Measurements from ENCODE around the gene IMPDH2.

DNA sequence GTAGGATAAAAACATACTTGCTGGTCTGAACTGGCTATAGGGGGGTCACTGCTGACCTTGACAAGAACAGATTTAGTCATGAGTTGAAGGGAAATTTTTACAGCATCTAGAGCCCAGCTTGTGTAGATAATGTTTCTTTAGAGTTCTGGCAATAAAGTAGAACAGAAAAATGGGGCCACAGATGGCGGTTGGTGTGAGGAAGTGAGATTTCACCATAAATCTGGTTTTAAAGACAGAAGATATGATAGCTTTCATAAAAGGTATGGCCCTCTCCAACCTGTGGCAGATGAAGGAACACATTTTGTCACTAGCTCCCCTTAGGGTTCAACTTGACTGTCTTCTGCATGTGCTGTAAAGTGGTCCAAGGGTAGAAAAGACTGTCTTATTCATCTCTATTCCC, 24.3 kb upstream of the IMPDH2 start:
- TF ChIP-seq, protein P1, sequence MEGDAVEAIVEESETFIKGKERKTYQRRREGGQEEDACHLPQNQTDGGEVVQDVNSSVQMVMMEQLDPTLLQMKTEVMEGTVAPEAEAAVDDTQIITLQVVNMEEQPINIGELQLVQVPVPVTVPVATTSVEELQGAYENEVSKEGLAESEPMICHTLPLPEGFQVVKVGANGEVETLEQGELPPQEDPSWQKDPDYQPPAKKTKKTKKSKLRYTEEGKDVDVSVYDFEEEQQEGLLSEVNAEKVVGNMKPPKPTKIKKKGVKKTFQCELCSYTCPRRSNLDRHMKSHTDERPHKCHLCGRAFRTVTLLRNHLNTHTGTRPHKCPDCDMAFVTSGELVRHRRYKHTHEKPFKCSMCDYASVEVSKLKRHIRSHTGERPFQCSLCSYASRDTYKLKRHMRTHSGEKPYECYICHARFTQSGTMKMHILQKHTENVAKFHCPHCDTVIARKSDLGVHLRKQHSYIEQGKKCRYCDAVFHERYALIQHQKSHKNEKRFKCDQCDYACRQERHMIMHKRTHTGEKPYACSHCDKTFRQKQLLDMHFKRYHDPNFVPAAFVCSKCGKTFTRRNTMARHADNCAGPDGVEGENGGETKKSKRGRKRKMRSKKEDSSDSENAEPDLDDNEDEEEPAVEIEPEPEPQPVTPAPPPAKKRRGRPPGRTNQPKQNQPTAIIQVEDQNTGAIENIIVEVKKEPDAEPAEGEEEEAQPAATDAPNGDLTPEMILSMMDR (conservative IDR thresholded peaks at IDR 0.05; ENCODE audit: low read depth in 2 of 2) = no peak
- TF ChIP-seq POLR2AphosphoS5 (IDR thresholded peaks at IDR 0.05; ENCODE audit: low read depth) (no peak), EZH2 (IDR thresholded peaks at IDR 0.05; ENCODE audit: low read depth, unreplicated experiment) (no peak), EZH2phosphoT487 (IDR thresholded peaks at IDR 0.05; ENCODE audit: unreplicated experiment) (no peak)
- TF ChIP-seq, protein P2, sequence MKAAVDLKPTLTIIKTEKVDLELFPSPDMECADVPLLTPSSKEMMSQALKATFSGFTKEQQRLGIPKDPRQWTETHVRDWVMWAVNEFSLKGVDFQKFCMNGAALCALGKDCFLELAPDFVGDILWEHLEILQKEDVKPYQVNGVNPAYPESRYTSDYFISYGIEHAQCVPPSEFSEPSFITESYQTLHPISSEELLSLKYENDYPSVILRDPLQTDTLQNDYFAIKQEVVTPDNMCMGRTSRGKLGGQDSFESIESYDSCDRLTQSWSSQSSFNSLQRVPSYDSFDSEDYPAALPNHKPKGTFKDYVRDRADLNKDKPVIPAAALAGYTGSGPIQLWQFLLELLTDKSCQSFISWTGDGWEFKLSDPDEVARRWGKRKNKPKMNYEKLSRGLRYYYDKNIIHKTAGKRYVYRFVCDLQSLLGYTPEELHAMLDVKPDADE (IDR thresholded peaks at IDR 0.05) = no peak
